ENCODE results near the gene PDS5B. TPM values are rescaled to one million over a fixed set of nuclear protein-coding genes. Genes with fewer than 3 reads are reported as not detected.
A peak's percentile ranks its signal among the peaks of the same experiment; 100 is the strongest.

The PDS5B gene
- total and polyA plus RNA-seq, 9 of the 15 experiments (the other 6 are each of a cell fraction or from before 2014, with no cell fraction given): 6.2 to 23.7 (median 13.1) TPM

DNA sequence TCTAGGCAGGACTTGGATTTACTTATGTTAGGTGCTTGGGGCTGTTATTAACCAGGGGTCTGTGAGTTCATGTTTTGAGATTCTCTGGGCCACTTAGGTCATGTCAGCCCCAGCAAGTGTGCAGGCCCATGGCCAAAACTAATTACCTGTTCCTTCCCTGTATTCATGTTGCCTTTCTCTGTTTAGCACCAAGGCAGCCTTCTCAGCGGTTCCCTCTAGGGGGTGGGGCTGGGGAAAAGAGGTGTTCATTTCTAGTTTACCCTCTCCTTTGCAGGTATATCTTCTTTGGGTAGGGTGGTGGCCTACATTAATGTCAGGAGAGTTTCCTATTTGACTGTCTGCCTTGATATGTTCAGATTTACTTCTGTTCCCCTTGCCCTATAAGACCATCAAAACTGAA lies 61.7 kb downstream of the PDS5B start:
- FAIRE-seq (no peak), DNase-seq (ENCODE audit: extremely low read depth in 1 of 4, low spot score in 3 of 4) (no peak), ATAC-seq (peak; percentile 61)
- Histone ChIP-seq H3K9me1 (ENCODE audit: control insufficient read depth, insufficient read depth, low read length) (peaks cover 5% of the 10 kb centered on the region), H3K79me2 (ENCODE audit: control insufficient read depth, insufficient read depth, low read length) (peaks cover 57% of the 10 kb centered on the region), H3K9me3 (replicated peaks; ENCODE audit: control insufficient read depth, insufficient read depth, low read depth, low read length) (no peaks in the 10 kb centered on the region), H3K27me3 (ENCODE audit: control insufficient read depth in 2 of 2, insufficient read depth in 2 of 2, low read length in 2 of 2) (no peaks in the 10 kb centered on the region), H2AFZ (ENCODE audit: low read depth, low read length) (no peak overlapping the region), H3K4me1 (replicated peaks in 1 of 2; ENCODE audit: control insufficient read depth in 2 of 2, insufficient read depth in 2 of 2, low read length in 2 of 2) (no peaks in the 10 kb centered on the region), H3K4me3 (no peak overlapping the region), H3K36me3 (ENCODE audit: control insufficient read depth, insufficient read depth, low read length) (no peaks in the 10 kb centered on the region), H4K20me1 (replicated peaks; ENCODE audit: control insufficient read depth, insufficient read depth, low read length) (no peaks in the 10 kb centered on the region), H3K4me2 (ENCODE audit: insufficient read depth, low read length) (no peak overlapping the region), H3K9ac (ENCODE audit: insufficient read depth in 1 of 2, low read depth in 2 of 2, low read length in 2 of 2) (no peak overlapping the region), H3K27ac (ENCODE audit: extremely low read depth, low read depth, low read length) (no peak overlapping the region)
- no peak for TF ChIP-seq ZC3H8 (IDR thresholded peaks at IDR 0.05)
- TF ChIP-seq TEAD1 (CRISPR knock-in tag; IDR thresholded peaks at IDR 0.05): no peak
- TF ChIP-seq TARDBP (IDR thresholded peaks at IDR 0.05): no peak
- no peak for TF ChIP-seq ZNF79 (CRISPR knock-in tag; IDR thresholded peaks at IDR 0.05; ENCODE audit: low read depth)
- TF ChIP-seq, protein P1, sequence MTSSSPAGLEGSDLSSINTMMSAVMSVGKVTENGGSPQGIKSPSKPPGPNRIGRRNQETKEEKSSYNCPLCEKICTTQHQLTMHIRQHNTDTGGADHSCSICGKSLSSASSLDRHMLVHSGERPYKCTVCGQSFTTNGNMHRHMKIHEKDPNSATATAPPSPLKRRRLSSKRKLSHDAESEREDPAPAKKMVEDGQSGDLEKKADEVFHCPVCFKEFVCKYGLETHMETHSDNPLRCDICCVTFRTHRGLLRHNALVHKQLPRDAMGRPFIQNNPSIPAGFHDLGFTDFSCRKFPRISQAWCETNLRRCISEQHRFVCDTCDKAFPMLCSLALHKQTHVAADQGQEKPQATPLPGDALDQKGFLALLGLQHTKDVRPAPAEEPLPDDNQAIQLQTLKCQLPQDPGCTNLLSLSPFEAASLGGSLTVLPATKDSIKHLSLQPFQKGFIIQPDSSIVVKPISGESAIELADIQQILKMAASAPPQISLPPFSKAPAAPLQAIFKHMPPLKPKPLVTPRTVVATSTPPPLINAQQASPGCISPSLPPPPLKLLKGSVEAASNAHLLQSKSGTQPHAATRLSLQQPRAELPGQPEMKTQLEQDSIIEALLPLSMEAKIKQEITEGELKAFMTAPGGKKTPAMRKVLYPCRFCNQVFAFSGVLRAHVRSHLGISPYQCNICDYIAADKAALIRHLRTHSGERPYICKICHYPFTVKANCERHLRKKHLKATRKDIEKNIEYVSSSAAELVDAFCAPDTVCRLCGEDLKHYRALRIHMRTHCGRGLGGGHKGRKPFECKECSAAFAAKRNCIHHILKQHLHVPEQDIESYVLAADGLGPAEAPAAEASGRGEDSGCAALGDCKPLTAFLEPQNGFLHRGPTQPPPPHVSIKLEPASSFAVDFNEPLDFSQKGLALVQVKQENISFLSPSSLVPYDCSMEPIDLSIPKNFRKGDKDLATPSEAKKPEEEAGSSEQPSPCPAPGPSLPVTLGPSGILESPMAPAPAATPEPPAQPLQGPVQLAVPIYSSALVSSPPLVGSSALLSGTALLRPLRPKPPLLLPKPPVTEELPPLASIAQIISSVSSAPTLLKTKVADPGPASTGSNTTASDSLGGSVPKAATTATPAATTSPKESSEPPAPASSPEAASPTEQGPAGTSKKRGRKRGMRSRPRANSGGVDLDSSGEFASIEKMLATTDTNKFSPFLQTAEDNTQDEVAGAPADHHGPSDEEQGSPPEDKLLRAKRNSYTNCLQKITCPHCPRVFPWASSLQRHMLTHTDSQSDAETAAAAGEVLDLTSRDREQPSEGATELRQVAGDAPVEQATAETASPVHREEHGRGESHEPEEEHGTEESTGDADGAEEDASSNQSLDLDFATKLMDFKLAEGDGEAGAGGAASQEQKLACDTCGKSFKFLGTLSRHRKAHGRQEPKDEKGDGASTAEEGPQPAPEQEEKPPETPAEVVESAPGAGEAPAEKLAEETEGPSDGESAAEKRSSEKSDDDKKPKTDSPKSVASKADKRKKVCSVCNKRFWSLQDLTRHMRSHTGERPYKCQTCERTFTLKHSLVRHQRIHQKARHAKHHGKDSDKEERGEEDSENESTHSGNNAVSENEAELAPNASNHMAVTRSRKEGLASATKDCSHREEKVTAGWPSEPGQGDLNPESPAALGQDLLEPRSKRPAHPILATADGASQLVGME (CRISPR knock-in tag; IDR thresholded peaks at IDR 0.05): no peak
- no peak for TF ChIP-seq RBM15 (IDR thresholded peaks at IDR 0.05; ENCODE audit: insufficient read depth, low read length)
- no TSS peak for BruUV-seq (replicated peaks)
- CTCF ChIA-PET (ENCODE audit: low intra/inter-chr PET ratio): no interaction called here
- in situ Hi-C loops (cut with MboI) (no loop called here), intact Hi-C loops (cut with micrococcal nuclease) (no loop called here)
- POLR2A ChIA-PET: interaction anchor here (0.8 kb wide), 1 partner anchor 60 kb away, joined by 3 read pairs; no protein-coding TSS in a partner anchor
- WGBS (ENCODE audit: insufficient coverage, low coverage, missing lambda C conversion rate): 40% methylated on average over 1 of the region's 1 CpG
